Activated CD4-positive, CD25-positive, alpha-beta regulatory T cell treated with anti-CD3 and anti-CD28 coated beads, Interleukin-2, amount 50 U/mL, for 72 hours (primary cell): Measurements from ENCODE around the gene USP49.
"Not testable (repeated sequence)": the region's sequence is repeated elsewhere in the genome, so short reads cannot be mapped to it uniquely, and the experiment has no call there.

Experiments
- DNase-seq: peaks from one replicate; pipeline ENCODE4 v3.0.0; 2021

USP49 gene

GRCh38 chr6:41895300-41896233, at the start of gene USP49:
Gene USP49 (minus strand): TSS chr6:41895375. CDS start chr6:41806983, 88,392 bp downstream.
- DNase-seq: peak; percentile 91

- DNase-seq: no peak
These were observed 48.3 kb upstream of the USP49 start for GRCh38 chr6:41943456-41943855.

DNA sequence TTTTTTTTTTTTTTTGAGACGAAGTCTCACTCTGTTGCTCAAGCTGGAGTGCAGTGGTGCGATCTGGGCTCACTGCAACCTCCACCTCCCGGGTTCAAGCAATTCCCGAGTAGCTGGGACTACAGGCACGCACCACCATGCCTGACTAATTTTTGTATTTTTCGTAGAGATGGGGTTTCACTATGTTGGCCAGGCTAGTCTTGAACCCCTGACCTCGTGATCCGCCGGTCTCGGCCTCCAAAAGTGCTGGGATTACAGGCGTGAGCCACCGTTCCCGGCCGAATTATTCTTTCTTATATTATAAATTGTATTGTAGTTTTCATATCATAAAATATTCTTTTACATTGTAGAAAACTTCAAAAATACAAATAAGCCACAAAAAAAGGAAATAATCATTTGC, 47.7 kb upstream of the USP49 start:
- DNase-seq: not testable (repeated sequence)

DNA sequence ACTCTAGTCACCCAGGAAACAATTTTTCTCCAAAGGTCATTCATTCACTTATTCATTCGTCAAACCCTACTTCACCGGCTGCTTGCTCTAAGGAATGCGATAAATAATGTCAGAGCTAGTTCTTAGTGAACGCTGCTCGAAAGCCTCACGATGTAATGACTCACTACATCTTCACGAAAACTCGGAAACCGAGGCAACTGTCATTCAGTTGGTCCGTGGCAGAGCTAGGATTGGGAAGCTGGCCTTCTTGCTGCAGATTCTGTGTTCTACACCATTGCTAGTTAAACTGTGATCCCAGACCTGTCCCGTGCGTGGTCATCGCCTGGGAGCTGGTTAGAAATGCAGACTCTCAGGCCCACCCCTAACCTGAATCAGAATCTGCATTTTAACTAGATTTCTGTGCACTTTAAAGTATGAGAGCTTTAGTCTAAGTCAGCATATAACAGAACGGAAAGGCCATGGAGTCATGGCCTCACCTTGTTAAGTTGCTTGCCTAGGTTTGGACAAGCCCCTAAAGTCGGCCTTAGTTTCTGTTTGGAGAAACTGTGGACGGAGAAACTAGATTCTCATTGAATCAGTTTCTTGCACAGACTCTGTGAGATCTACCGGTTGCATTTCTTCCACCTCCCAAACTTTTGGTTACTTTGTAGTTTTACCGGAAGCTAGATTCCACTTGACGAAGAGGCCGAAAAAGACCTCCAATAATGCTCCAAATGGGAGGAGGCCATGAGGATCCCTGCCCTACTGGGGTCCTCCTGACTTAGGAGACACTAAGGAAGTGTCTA, 47.1 kb upstream of the USP49 start:
- no peak for DNase-seq

GRCh38 chr6:41941280-41942066, 46.3 kb upstream of the USP49 start, which contains the start of gene CCND3:
Gene CCND3 (minus strand): TSS chr6:41941808. CDS start chr6:41941649, 159 bp downstream.
- peak; percentile 92 for DNase-seq

DNA sequence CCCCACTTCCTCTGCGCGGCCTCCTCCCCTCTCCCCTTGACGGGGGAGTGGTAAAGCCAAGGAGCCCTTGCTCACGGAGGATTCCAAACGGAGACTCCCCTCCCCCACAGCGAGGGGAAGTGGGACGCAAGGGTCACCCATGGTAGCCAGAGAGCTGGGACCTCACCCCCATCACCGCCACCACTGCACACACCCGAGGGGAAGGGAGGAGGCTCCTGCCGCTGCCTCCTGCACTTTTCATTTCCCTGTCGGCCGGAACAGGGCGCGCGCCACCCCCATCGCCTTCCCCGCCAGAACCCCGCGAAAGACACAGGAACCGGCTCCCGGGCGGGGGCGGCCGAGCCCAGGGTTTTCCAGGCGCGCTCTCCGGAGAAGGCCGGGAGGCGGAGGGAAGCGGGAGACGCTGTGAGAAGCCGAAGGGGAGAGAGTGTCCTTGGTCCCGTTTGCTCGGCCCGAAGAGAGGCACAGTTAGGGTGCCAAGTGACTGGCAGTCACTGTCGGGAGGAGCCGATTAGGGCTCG, 45.6 kb upstream of the USP49 start:
- DNase-seq: peak; percentile 51

DNA sequence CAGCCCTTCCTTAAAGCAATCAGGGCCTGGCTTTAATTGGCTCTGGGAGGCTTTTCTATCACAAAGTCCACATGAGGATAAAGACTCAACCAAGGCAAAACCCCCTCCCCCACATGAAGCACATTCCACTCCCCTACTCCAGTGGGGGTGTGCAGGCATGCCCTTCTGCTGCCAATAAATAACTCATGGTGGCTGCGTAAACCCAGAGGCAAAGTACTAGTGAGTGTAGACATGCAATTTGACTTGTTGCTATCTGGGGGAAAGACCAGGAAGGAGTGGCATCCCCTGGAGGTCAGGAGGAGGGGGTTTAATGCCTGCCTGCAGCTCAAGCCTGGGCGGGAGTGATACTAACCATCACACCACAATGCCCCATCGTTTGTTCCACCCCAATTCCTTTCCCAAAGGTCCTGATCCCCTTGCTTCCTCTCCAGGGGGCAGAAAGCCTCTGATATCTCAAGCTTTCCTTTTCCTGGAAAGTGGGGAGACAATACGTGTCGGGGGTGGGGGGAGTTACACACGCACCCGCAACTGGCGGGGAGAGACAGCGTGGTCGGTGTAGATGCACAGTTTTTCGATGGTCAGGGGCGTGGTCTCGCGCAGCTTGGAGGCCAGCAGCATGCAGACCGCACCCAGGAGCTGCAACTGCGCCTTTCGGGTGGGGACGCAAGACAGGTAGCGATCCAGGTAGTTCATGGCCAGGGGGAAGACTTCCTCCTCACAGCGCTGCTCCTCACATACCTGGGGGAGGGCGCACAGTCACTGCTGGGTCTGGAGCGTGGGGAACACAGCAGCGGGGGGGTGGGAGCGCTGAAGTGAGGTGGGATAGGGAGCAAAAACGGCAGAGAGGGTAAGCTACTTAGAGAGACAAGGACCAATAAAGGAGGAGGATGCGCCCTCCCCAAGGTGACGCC, 44.9 kb upstream of the USP49 start:
- peak; percentile 51 for DNase-seq

DNA sequence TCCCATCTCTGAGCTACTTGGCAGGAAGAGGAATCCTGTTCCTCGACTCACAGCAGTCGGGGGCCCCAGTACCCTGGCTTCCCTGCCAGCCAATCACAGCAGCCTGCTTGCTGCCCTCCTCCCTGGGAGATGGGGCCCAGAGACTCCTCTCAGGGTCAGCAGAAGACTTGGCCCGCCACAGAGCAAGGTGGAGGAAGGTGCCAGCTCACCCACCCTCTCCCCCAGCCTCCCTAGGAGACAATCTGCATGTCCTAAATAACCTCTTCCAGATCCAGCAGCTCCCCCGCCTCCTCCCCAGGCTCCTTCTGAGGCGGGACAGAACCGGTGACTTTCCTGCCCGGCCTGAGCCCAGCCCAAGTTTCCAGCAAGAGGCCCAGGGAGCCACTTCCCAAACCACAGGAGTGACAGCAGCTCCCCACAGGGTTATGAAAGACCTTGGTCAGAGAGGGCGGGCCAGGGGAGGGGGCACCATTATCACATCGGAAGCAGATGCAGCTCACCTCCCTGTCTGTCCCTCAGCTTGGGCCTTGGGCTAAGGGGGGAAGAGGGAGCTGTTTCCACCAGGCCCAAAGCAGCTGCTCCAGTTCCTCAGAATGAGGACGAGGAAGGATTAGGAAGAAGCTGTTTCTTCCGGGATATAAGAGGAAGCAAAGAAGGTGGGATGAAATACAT, 44.1 kb upstream of the USP49 start:
- no peak for DNase-seq

GRCh38 chr6:41938590-41939175, 43.5 kb upstream of the USP49 start:
- DNase-seq: no peak

DNA sequence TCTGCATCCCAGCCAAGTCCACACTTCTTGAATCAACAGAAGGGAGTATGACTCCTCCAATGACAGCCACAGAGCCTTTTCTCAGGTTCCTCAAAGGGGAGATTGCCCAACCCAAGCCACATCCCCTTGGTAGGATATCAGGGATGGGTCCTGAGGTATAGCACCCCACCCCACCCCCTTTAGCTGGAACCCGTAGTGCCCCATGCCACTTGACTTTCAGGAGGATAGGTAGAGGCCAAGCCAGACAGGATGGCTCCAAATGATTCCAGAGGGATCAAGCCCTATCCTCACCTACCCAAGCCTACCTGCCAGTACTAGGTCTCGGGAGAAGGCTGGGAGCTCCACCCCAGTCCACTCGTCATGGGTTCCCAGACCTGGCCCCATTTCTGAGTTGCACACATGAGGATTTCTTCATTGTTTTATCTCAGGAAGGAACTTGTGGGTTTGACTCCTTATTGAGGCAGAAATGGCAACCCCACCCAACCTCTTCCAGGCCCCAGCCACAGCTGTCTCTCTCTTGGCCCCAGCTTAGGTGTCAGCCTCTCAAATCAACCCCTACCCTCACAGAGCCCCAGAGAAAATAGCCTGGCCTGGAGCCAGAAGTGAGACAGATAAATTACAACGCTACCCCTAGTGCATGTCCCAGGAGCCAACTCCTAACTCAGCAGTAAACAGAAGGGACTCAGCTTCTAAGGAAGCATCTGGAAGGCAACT, 42.8 kb upstream of the USP49 start:
- DNase-seq: no peak

GRCh38 chr6:41937472-41937860, 42.3 kb upstream of the USP49 start:
- DNase-seq: no peak

- peak; percentile 57 for DNase-seq
These were observed 41.1 kb upstream of the USP49 start for GRCh38 chr6:41936073-41936837.

DNA sequence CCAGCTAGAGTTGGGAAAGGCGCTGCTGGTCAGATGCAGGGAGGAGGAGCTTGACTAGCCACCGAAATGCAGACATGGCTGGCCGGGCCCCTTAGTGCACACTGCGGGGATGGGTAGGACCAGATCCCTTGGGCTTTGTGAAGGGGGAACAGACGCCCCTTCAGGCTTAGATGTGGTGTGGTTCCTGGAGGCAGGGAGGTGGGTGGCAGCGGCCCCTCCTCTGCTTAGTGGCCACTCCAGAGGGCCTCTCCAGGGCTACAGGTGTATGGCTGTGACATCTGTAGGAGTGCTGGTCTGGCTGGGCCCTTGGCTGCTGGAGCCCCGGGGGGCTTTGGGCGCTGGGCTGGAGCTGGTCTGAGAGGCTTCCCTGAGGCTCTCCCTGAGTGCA, 40.5 kb upstream of the USP49 start:
- no peak for DNase-seq

GRCh38 chr6:41935193-41935574, 40.0 kb upstream of the USP49 start:
- DNase-seq: no peak

DNA sequence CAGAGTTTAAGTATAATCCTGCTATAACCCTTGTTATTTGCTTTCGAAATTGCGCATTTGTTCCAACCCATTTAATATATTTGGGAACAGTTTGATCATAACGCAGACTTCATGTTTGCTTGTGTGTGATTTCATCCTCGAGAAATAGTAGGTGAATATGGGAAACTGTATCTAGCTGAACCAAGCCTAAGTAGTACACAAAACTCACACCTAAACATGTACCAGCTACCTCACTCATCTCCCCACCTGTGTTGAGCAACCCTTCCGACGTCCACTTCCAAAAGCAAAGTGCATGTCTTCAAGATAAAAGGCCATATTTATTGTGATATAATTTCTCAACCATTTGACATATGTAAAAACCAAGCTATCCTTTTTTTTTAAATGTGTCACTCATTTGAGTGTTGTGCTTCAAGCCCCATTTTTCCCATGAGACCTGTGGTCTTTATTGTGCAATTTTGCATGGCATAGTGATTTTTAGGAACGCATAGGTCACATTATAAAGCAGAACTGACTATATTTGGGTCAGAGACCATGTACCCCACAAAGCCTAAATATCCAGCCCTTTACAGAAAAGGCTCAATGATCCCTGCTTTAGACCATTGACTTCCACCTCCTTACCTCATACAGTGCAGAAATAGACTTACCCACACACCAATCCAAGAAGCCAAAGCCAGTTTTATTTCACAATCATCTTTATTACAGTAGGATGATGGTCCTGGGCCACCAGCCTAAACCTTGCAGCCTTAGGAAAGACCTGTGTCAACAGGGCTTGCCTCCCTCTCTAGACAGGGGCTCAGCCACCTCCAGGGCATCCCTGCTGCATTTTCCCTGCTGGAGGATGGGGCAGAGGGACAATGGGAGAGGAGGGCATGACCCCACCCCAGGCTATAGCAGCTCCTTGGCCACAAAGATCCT, 39.4 kb upstream of the USP49 start:
- no peak for DNase-seq

GRCh38 chr6:41932378-41932777, 37.2 kb upstream of the USP49 start:
- no peak for DNase-seq

- no peak for DNase-seq
These were observed 36.6 kb upstream of the USP49 start for GRCh38 chr6:41931792-41932191.

GRCh38 chr6:41929924-41930323, 34.7 kb upstream of the USP49 start:
- DNase-seq: no peak
